Right lobe of liver (tissue), 6 donors: Measurements from ENCODE around the gene PRKAR1B. TPM values are rescaled to one million over a fixed set of nuclear protein-coding genes. Genes with fewer than 3 reads are reported as not detected.

ENCODE experiments used
- ATAC-seq, 4 donors: fragments of 200-7000 bp; cut with Tn5 transposase; one replicate each; pipeline ENCODE4 v1.9.1; 2020; ENCODE audit warnings: mild to moderate bottlenecking in 4 of 4, moderate library complexity in 4 of 4
- DNase-seq, 3 donors: peaks; one replicate each; pipeline ENCODE4 v3.0.0-alpha.2; 2020
- H3K27ac ChIP-seq, 3 donors: fragments of 200-600 bp; one replicate each; pipeline ENCODE4 v1.8.0; 2022
- H3K27me3 ChIP-seq, 2 donors: fragments of 200-600 bp; one replicate each; pipeline ENCODE4 v1.8.0; 2022
- H3K36me3 ChIP-seq, 4 donors: fragments of 200-600 bp; sonication (generic) in 1 of 4; one replicate each; pipeline versions ENCODE4 v1.5.1 to v1.8.0; 2017 to 2022; ENCODE audit warnings: control low read depth in 1 of 4
- H3K4me1 ChIP-seq, 4 donors: fragments of 200-600 bp; sonication (generic) in 1 of 4; one replicate each; pipeline versions ENCODE4 v1.5.1 to v1.8.0; 2017 to 2022; ENCODE audit warnings: control low read depth in 1 of 4
- H3K4me3 ChIP-seq, 3 donors: fragments of 200-600 bp; one replicate each; pipeline ENCODE4 v1.8.0; 2022
- H3K9me3 ChIP-seq, 4 donors: fragments of 200-600 bp; sonication (generic) in 1 of 4; one replicate each; pipeline versions ENCODE4 v1.5.1 to v1.8.0; 2017 to 2022; ENCODE audit warnings: control low read depth in 1 of 4
- CTCF ChIP-seq, 4 donors: fragments of 200-600 bp in 3 of 4; fragments of 450-650 bp in 1 of 4; IDR thresholded peaks; one replicate each; pipeline versions ENCODE4 v1.5.1 to v1.8.0; 2016 to 2022; ENCODE audit warnings: antibody characterized with exemption in 4 of 4, mild to moderate bottlenecking in 2 of 4
- POLR2A ChIP-seq: fragments of 450-650 bp; IDR thresholded peaks from one replicate; pipeline ENCODE4 v1.6.1; 2017; ENCODE audit warnings: antibody characterized with exemption, mild to moderate bottlenecking
- WGBS: methylation state at CpG from one replicate; pipeline ENCODE4 v1.1.6; 2018; ENCODE audit warnings: low coverage, low lambda C conversion rate; ENCODE audit not compliant: insufficient coverage; ENCODE audit errors: missing lambda C conversion rate; 5-methylcytosine and 5-hydroxymethylcytosine counted together
- intact Hi-C, 2 donors: fragments of 100-400 bp; cut with DNase I; formaldehyde crosslinking; loops; one replicate each; pipeline versions ENCODE4 v1.11.2 to v1.14.1; 2022
- total RNA-seq, 6 experiments: library from RNA; depleted of rRNA in 2 of 6; stranded (reverse); fragments of >200 nt in 2 of 6; fragmentation: NEBNext Ultra II Directional in 3 of 6; extraction: Animal tissue kit (Norgen Biotek cat#: 25700) in 3 of 6; gene quantifications; one replicate each; pipeline versions ENCODE4 v1.1.0 to v1.2.4, GENCODE V29; 2016 to 2023
- donor health status: DM: no; HTN: yes; CAD: no.
- donor health status: DM: no; HTN: no; CAD: no.
- donor health status: DM: no; HTN: no; CAD: no.
- donor health status: DM: no; HTN: yes; CAD: no.
- donor health status: DM: no; HTN: yes; CAD: no.

The PRKAR1B gene
- total RNA-seq, 6 experiments from 2014 or later: 4.7 to 20.8 (median 11.3) TPM

- TF ChIP-seq POLR2A: no peak
- TF ChIP-seq CTCF (IDR thresholded peaks at IDR 0.05): no peak
- Histone ChIP-seq H3K4me3 (no peak overlapping the region), H3K36me3 (no peaks in the 10 kb centered on the region), H3K27me3 (no peaks in the 10 kb centered on the region), H3K4me1 (no peaks in the 10 kb centered on the region), H3K9me3 (no peaks in the 10 kb centered on the region), H3K27ac (no peak overlapping the region)
- intact Hi-C loops: no loop called here
- 84% methylated on average over 11 of the region's 20 CpGs for WGBS
- no peak for ATAC-seq
- peak in 1 of 3 donors; percentile 39 for DNase-seq
These were observed 61.9 kb downstream of the PRKAR1B start for GRCh38 chr7:664997-665735.

GRCh38 chr7:664402-664775, 62.7 kb downstream of the PRKAR1B start:
- Histone ChIP-seq H3K4me1 (no peaks in the 10 kb centered on the region), H3K27ac (no peak overlapping the region), H3K36me3 (no peaks in the 10 kb centered on the region), H3K4me3 (no peak overlapping the region), H3K9me3 (no peaks in the 10 kb centered on the region), H3K27me3 (no peaks in the 10 kb centered on the region)
- WGBS: 100% methylated on average over 2 of the region's 7 CpGs
- no peak for DNase-seq
- intact Hi-C loops: no loop called here
- TF ChIP-seq POLR2A: no peak
- no peak for TF ChIP-seq CTCF (IDR thresholded peaks at IDR 0.05)
- ATAC-seq: no peak

- no peaks in the 10 kb centered on the region for H3K9me3 ChIP-seq
- H3K36me3 ChIP-seq: no peaks in the 10 kb centered on the region
- peak in 1 of 3 donors; percentile 22 for DNase-seq
- no peaks in the 10 kb centered on the region for H3K27me3 ChIP-seq
- TF ChIP-seq POLR2A (no peak), CTCF (IDR thresholded peaks at IDR 0.05) (no peak)
- WGBS: 100% methylated on average over 4 of the region's 4 CpGs
- intact Hi-C loops: no loop called here
- no peak overlapping the region for H3K27ac ChIP-seq
- no peak overlapping the region for H3K4me3 ChIP-seq
- ATAC-seq: no peak
- H3K4me1 ChIP-seq: no peaks in the 10 kb centered on the region
These were observed 64.5 kb downstream of the PRKAR1B start for GRCh38 chr7:662576-662975.

GRCh38 chr7:659996-660395, 67.1 kb downstream of the PRKAR1B start:
- no CpG with 5 or more reads among the region's 13 CpGs for WGBS
- TF ChIP-seq CTCF (IDR thresholded peaks at IDR 0.05) (no peak), POLR2A (no peak)

More at GRCh38 chr7:659996-660395, 67.1 kb downstream of the PRKAR1B start:
- H3K4me1 ChIP-seq: no peaks in the 10 kb centered on the region
- H3K27ac ChIP-seq: no peak overlapping the region
- no peaks in the 10 kb centered on the region for H3K9me3 ChIP-seq
- H3K4me3 ChIP-seq: no peak overlapping the region
- no peaks in the 10 kb centered on the region for H3K27me3 ChIP-seq
- intact Hi-C loops: no loop called here
- no peaks in the 10 kb centered on the region for H3K36me3 ChIP-seq
- DNase-seq (no peak), ATAC-seq (no peak)
